Neural progenitor cell (in vitro differentiated cells): ENCODE measurements around the gene ATXN7L2. TPM values are rescaled to one million over a fixed set of nuclear protein-coding genes. Genes with fewer than 3 reads are reported as not detected.

ENCODE experiments used
- DNase-seq: peaks from one replicate; pipeline ENCODE4 v3.0.0-alpha.2; 2016; ENCODE audit warnings: low spot score
- H2AFZ ChIP-seq: fragments of 200-600 bp; sonication (generic); replicated peaks from 2 replicates; pipeline ENCODE4 v1.6.1; 2016; ENCODE audit warnings: antibody characterized with exemption
- H3F3A ChIP-seq: fragments of 200-600 bp; sonication (generic); 2 replicates; pipeline ENCODE4 v1.6.1; 2016; ENCODE audit warnings: antibody characterized with exemption, low read depth
- H3K27ac ChIP-seq: fragments of 200-600 bp; sonication (generic); 2 replicates; pipeline ENCODE4 v1.5.1; 2016; ENCODE audit warnings: mild to moderate bottlenecking
- H3K27me3 ChIP-seq: fragments of 200-600 bp; sonication (generic); 2 replicates; pipeline ENCODE4 v1.6.1; 2016; ENCODE audit warnings: mild to moderate bottlenecking, moderate library complexity
- H3K36me3 ChIP-seq: fragments of 200-600 bp; sonication (generic); 2 replicates; pipeline ENCODE4 v1.5.1; 2016
- H3K4me1 ChIP-seq: fragments of 200-600 bp; sonication (generic); 2 replicates; pipeline ENCODE4 v1.6.1; 2016; ENCODE audit warnings: mixed run types
- H3K4me2 ChIP-seq: fragments of 200-600 bp; sonication (generic); 2 replicates; pipeline ENCODE4 v1.6.1; 2016
- H3K4me3 ChIP-seq: fragments of 200-600 bp; sonication (generic); 2 replicates; pipeline ENCODE4 v1.5.1; 2016
- H3K79me2 ChIP-seq: fragments of 200-600 bp; sonication (generic); 2 replicates; pipeline ENCODE4 v1.6.1; 2016; ENCODE audit warnings: low read depth
- H3K9ac ChIP-seq: fragments of 200-600 bp; sonication (generic); 2 replicates; pipeline ENCODE4 v1.6.1; 2016
- H3K9me3 ChIP-seq: fragments of 200-600 bp; sonication (generic); 2 replicates; pipeline ENCODE4 v1.5.1; 2016; ENCODE audit warnings: low read depth
- H4K20me1 ChIP-seq: fragments of 200-600 bp; sonication (generic); 2 replicates; pipeline ENCODE4 v1.6.1; 2016; ENCODE audit warnings: low read depth
- H3K27ac Mint-ChIP-seq: 3 replicates; pipeline ENCODE4 v1.8.0; 2021; ENCODE audit warnings: mixed read lengths
- H3K27me3 Mint-ChIP-seq: 2 replicates; pipeline ENCODE4 v1.8.0; 2022; ENCODE audit warnings: low read depth, mild to moderate bottlenecking, inconsistent platforms, moderate library complexity, mixed read lengths; ENCODE audit not compliant: insufficient read depth
- H3K36me3 Mint-ChIP-seq: 3 replicates; pipeline ENCODE4 v1.8.0; 2021; ENCODE audit warnings: mixed read lengths
- H3K4me1 Mint-ChIP-seq: 3 replicates; pipeline ENCODE4 v1.8.0; 2021; ENCODE audit warnings: mixed read lengths
- H3K4me3 Mint-ChIP-seq: 3 replicates; pipeline ENCODE4 v1.8.0; 2021; ENCODE audit warnings: mild to moderate bottlenecking, moderate library complexity, mixed read lengths
- H3K9me3 Mint-ChIP-seq: 3 replicates; pipeline ENCODE4 v1.8.0; 2020; ENCODE audit warnings: mixed read lengths
- CTCF ChIP-seq: fragments of 200-600 bp; sonication (generic); IDR thresholded peaks from 2 replicates; pipeline ENCODE4 v1.5.1; 2017; ENCODE audit warnings: antibody characterized with exemption, mild to moderate bottlenecking
- EZH2 ChIP-seq: fragments of 200-600 bp; sonication (generic); IDR thresholded peaks from 2 replicates; pipeline ENCODE4 v1.6.1; 2017; ENCODE audit warnings: antibody characterized with exemption, mild to moderate bottlenecking, moderate library complexity
- EZH2phosphoT487 ChIP-seq: fragments of 200-600 bp; sonication (generic); IDR thresholded peaks from 2 replicates; pipeline ENCODE4 v1.6.1; 2017; ENCODE audit warnings: antibody characterized with exemption
- total RNA-seq: library from RNA; depleted of rRNA; stranded (reverse); fragments of >200 nt; gene quantifications from 2 replicates; pipeline ENCODE4 v1.2.3, GENCODE V29; 2015; ENCODE audit warnings: low replicate concordance

ATXN7L2 gene
- total RNA-seq, 1 donor from 2014 or later: 6.5 TPM

GRCh38 chr1:109495738-109496137 lies 12.0 kb downstream of the ATXN7L2 start:
- Mint-ChIP-seq H3K9me3 (no peaks in the 10 kb centered on the region), H3K36me3 (peaks cover 5% of the 10 kb centered on the region)

GRCh38 chr1:109497449-109498160 lies 13.9 kb downstream of the ATXN7L2 start:
- Mint-ChIP-seq H3K4me3 (no peak overlapping the region), H3K27me3 (peaks cover 5% of the 10 kb centered on the region), H3K36me3 (peaks cover 5% of the 10 kb centered on the region), H3K27ac (no peak overlapping the region), H3K4me1 (peaks cover 61% of the 10 kb centered on the region), H3K9me3 (no peaks in the 10 kb centered on the region)
- Histone ChIP-seq H4K20me1 (peaks cover 7% of the 10 kb centered on the region), H3K9ac (peak overlapping the region; percentile 27), H3K4me1 (peaks cover 20% of the 10 kb centered on the region), H2AFZ (no peak overlapping the region), H3K4me2 (peak overlapping the region; percentile 71), H3K4me3 (peak overlapping the region; percentile 15), H3K79me2 (peaks cover 6% of the 10 kb centered on the region), H3K27me3 (no peaks in the 10 kb centered on the region), H3K9me3 (no peaks in the 10 kb centered on the region), H3K36me3 (no peaks in the 10 kb centered on the region), H3K27ac (peak overlapping the region; percentile 67), H3F3A (peaks cover 37% of the 10 kb centered on the region)
- peak; percentile 49 for DNase-seq
- TF ChIP-seq EZH2phosphoT487 (no peak), EZH2 (no peak), CTCF (no peak)

More at GRCh38 chr1:109495738-109496137, 12.0 kb downstream of the ATXN7L2 start:
- Mint-ChIP-seq H3K27ac (no peak overlapping the region), H3K4me1 (peaks cover 43% of the 10 kb centered on the region), H3K4me3 (peak overlapping the region; percentile 94), H3K27me3 (peaks cover 5% of the 10 kb centered on the region)
- Histone ChIP-seq H3K79me2 (peaks cover 6% of the 10 kb centered on the region), H2AFZ (no peak overlapping the region), H3K27me3 (no peaks in the 10 kb centered on the region), H3K9ac (no peak overlapping the region), H3K27ac (no peak overlapping the region), H3K9me3 (no peaks in the 10 kb centered on the region), H3K4me2 (no peak overlapping the region), H3K4me1 (peaks cover 20% of the 10 kb centered on the region), H3K4me3 (no peak overlapping the region), H4K20me1 (peaks cover 7% of the 10 kb centered on the region), H3K36me3 (no peaks in the 10 kb centered on the region), H3F3A (peaks cover 37% of the 10 kb centered on the region)
- DNase-seq: no peak
- TF ChIP-seq EZH2 (no peak), CTCF (no peak), EZH2phosphoT487 (no peak)

- no peak overlapping the region for H3K27ac Mint-ChIP-seq
Observed at GRCh38 chr1:109498161-109498801, 14.6 kb downstream of the ATXN7L2 start.

More at GRCh38 chr1:109498161-109498801, 14.6 kb downstream of the ATXN7L2 start:
- H2AFZ ChIP-seq: no peak overlapping the region
- peak; percentile 70 for TF ChIP-seq CTCF
- TF ChIP-seq EZH2phosphoT487: no peak
- peak overlapping the region; percentile 67 for H3K27ac ChIP-seq
- Mint-ChIP-seq H3K4me1 (peaks cover 67% of the 10 kb centered on the region), H3K27me3 (peaks cover 5% of the 10 kb centered on the region), H3K36me3 (peaks cover 5% of the 10 kb centered on the region), H3K4me3 (peak overlapping the region; percentile 57), H3K9me3 (no peaks in the 10 kb centered on the region)
- H3K9me3 ChIP-seq: no peaks in the 10 kb centered on the region
- H3K79me2 ChIP-seq: peaks cover 6% of the 10 kb centered on the region
- H3F3A ChIP-seq: peaks cover 33% of the 10 kb centered on the region
- no peaks in the 10 kb centered on the region for H3K36me3 ChIP-seq
- peak overlapping the region; percentile 27 for H3K9ac ChIP-seq
- DNase-seq: peak; percentile 81
- H3K4me1 ChIP-seq: peaks cover 20% of the 10 kb centered on the region
- no peaks in the 10 kb centered on the region for H3K27me3 ChIP-seq
- H3K4me3 ChIP-seq: peak overlapping the region; percentile 15
- peaks cover 7% of the 10 kb centered on the region for H4K20me1 ChIP-seq
- peak overlapping the region; percentile 71 for H3K4me2 ChIP-seq
